B cell (primary cell): ENCODE results near the gene ASTN1. TPM values are rescaled to one million over a fixed set of nuclear protein-coding genes. Genes with fewer than 3 reads are reported as not detected.

ENCODE experiments used
- ATAC-seq: fragments of 200-7000 bp; cut with Tn5 transposase; one replicate; pipeline ENCODE4 v1.10.0; 2021; ENCODE audit warnings: low read depth, mild to moderate bottlenecking, moderate number of reproducible peaks, moderate library complexity
- CTCF ChIA-PET: fragments of 350-600 bp; sonication (Branson Sonifier 250); formaldehyde crosslinking; loops from one replicate; lab custom pipeline; 2021; ENCODE audit warnings: antibody characterized with exemption, inconsistent platforms; lab: Charles Lee
- POLR2A ChIA-PET: fragments of 350-600 bp; sonication (Branson Sonifier 250); formaldehyde crosslinking; loops from one replicate; lab custom pipeline; 2021; ENCODE audit warnings: antibody characterized with exemption; lab: Charles Lee
- DNase-seq: peaks from one replicate; pipeline ENCODE4 v3.0.0; 2013
- H2AFZ ChIP-seq: 2 replicates; pipeline ENCODE4 v1.6.1; 2012; ENCODE audit warnings: mild to moderate bottlenecking, low read depth, low read length; ENCODE audit not compliant: insufficient read depth, poor library complexity, severe bottlenecking
- H3K27ac ChIP-seq, 2 donors: 1 replicate in 1 of 2; 2 replicates in 1 of 2; pipeline ENCODE4 v1.5.1; 2012 to 2013; ENCODE audit warnings: low read length in 2 of 2, mild to moderate bottlenecking in 2 of 2, moderate library complexity in 1 of 2
- H3K27me3 ChIP-seq, 4 experiments: fragments of 200-600 bp in 1 of 4; sonication (generic) in 1 of 4; replicated peaks in 1 of 4; 1 replicate in 2 of 4; 2 replicates in 2 of 4; pipeline versions ENCODE4 v1.6.1 to v1.7.0; 2013 to 2016; ENCODE audit warnings: low read length in 3 of 4, mild to moderate bottlenecking in 2 of 4, mixed read lengths in 1 of 4, moderate library complexity in 1 of 4; ENCODE audit not compliant: insufficient read depth in 4 of 4, control insufficient read depth in 3 of 4; ENCODE audit errors: control extremely low read depth in 1 of 4
- H3K36me3 ChIP-seq, 2 experiments: replicated peaks in 1 of 2; 1 replicate in 1 of 2; 2 replicates in 1 of 2; pipeline versions ENCODE4 v1.6.1 to v1.7.1; 2013; ENCODE audit warnings: low read length in 1 of 2; ENCODE audit not compliant: insufficient read depth in 2 of 2, control insufficient read depth in 1 of 2; ENCODE audit errors: control extremely low read depth in 1 of 2, extremely low read depth in 1 of 2
- H3K4me1 ChIP-seq, 2 donors: fragments of 200-600 bp in 1 of 2; sonication (generic) in 1 of 2; 1 replicate in 1 of 2; 2 replicates in 1 of 2; pipeline versions ENCODE4 v1.5.1 to v1.6.1; 2013 to 2017; ENCODE audit warnings: low read length in 2 of 2; ENCODE audit not compliant: control insufficient read depth in 2 of 2, insufficient read depth in 2 of 2
- H3K4me2 ChIP-seq: replicated peaks from 2 replicates; pipeline ENCODE3; 2012; ENCODE audit warnings: mild to moderate bottlenecking, low read depth, low read length; ENCODE audit not compliant: poor library complexity, severe bottlenecking
- H3K4me3 ChIP-seq, 5 experiments: fragments of 200-600 bp in 1 of 5; sonication (generic) in 1 of 5; 1 replicate in 3 of 5; 2 replicates in 2 of 5; pipeline versions ENCODE4 v1.5.1 to v1.7.0; 2011 to 2016; ENCODE audit warnings: low read length in 4 of 5, mild to moderate bottlenecking in 4 of 5, low read depth in 2 of 5, control low read depth in 1 of 5, moderate library complexity in 1 of 5; ENCODE audit not compliant: insufficient read depth in 1 of 5; ENCODE audit errors: control extremely low read depth in 1 of 5, extremely low read depth in 1 of 5
- H3K79me2 ChIP-seq: fragments of 200-600 bp; sonication (generic); one replicate; pipeline ENCODE4 v1.6.0; 2016; ENCODE audit warnings: low read length; ENCODE audit not compliant: control insufficient read depth, insufficient read depth
- H3K9ac ChIP-seq: fragments of 200-600 bp; sonication (generic); 2 replicates; pipeline ENCODE4 v1.6.1; 2017; ENCODE audit warnings: mild to moderate bottlenecking, low read length, moderate library complexity
- H3K9me3 ChIP-seq, 3 donors: one replicate each; pipeline versions ENCODE4 v1.6.1 to v1.7.1; 2013; ENCODE audit warnings: low read length in 2 of 3; ENCODE audit not compliant: control insufficient read depth in 2 of 3, insufficient read depth in 1 of 3; ENCODE audit errors: control extremely low read depth in 1 of 3
- H4K20me1 ChIP-seq: 2 replicates; pipeline ENCODE4 v1.6.0; 2012; ENCODE audit warnings: mild to moderate bottlenecking, low read length; ENCODE audit not compliant: insufficient read depth, control insufficient read depth, poor library complexity, severe bottlenecking
- H3K27ac Mint-ChIP-seq: one replicate; pipeline ENCODE4 v1.8.0; 2021; ENCODE audit warnings: mixed read lengths
- H3K27me3 Mint-ChIP-seq: one replicate; pipeline ENCODE4 v1.8.0; 2021; ENCODE audit warnings: mixed read lengths
- H3K4me1 Mint-ChIP-seq: one replicate; pipeline ENCODE4 v1.8.0; 2021; ENCODE audit warnings: mixed read lengths
- H3K4me3 Mint-ChIP-seq: one replicate; pipeline ENCODE4 v1.8.0; 2021; ENCODE audit warnings: mixed read lengths
- H3K9me3 Mint-ChIP-seq: one replicate; pipeline ENCODE4 v1.8.0; 2022; ENCODE audit warnings: mixed read lengths; ENCODE audit not compliant: insufficient read depth
- EZH2 ChIP-seq: IDR thresholded peaks from 2 replicates; pipeline ENCODE4 v1.6.1; 2012; ENCODE audit warnings: borderline replicate concordance, low read depth, mild to moderate bottlenecking, moderate library complexity, low read length; ENCODE audit not compliant: insufficient read depth, poor library complexity, severe bottlenecking
- WGBS: methylation state at CpG from one replicate; pipeline ENCODE4 v1.1.5; 2013; ENCODE audit warnings: missing lambda C conversion rate; ENCODE audit not compliant: insufficient coverage; 5-methylcytosine and 5-hydroxymethylcytosine counted together
- intact Hi-C: fragments of 100-400 bp; cut with micrococcal nuclease; formaldehyde crosslinking; loops from one replicate; pipeline ENCODE4 v1.10.0; 2022
- polyA plus RNA-seq: library from polyadenylated mRNA; depleted of rRNA; stranded (reverse); fragments of >200 nt; gene quantifications from 2 replicates; pipeline ENCODE4 v1.2.3, GENCODE V29; 2012
- total RNA-seq, 2 donors: library from RNA; stranded (reverse); fragments of 120-200 nt in 1 of 2; gene quantifications; 1 replicate in 1 of 2; 2 replicates in 1 of 2; pipeline versions ENCODE4 v1.2.3 to v1.2.4, GENCODE V29; 2013 to 2022
- TF ChIP-seq, protein P1 (sequence below): fragments of 200-600 bp; IDR thresholded peaks from one replicate; pipeline ENCODE4 v1.8.0; 2022; ENCODE audit warnings: antibody characterized with exemption, mild to moderate bottlenecking

ASTN1 gene
- total and polyA plus RNA-seq, 2 donors (not counting 1 experiment from before 2014, with no cell fraction given), result not detected

DNA sequence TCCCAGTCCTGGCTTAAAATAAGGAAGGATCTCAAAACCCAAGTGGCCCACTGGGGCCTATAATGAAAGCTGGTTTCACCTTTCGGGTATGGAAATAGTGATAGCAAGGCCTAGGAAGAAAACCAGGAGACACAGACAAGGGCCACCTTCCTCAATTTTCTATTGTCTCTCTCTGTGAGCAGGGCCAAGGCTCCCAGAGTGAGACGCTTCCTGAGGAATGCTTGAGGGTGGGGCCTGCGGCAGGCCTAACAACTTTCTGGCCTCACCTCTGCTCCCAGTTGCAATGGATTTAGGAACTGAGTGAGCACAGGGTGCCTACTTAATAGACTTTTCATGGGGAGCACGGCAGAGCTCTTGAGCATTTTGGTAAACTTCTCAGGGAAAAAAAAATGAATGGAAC lies 300.9 kb downstream of the ASTN1 start:
- no peaks in the 10 kb centered on the region for H4K20me1 ChIP-seq
- no peak overlapping the region for H3K27ac Mint-ChIP-seq
- H2AFZ ChIP-seq, result no peak overlapping the region
- no peak overlapping the region for H3K4me3 Mint-ChIP-seq
- DNase-seq (no peak), ATAC-seq (no peak)
- H3K9ac ChIP-seq, result no peak overlapping the region
- 69% methylated on average over 2 of the region's 4 CpGs for WGBS
- H3K4me2 ChIP-seq, result no peak overlapping the region
- intact Hi-C loops, result no loop called here
- no peaks in the 10 kb centered on the region for H3K36me3 ChIP-seq
- H3K9me3 Mint-ChIP-seq, result no peaks in the 10 kb centered on the region
- TF ChIP-seq, protein P1, sequence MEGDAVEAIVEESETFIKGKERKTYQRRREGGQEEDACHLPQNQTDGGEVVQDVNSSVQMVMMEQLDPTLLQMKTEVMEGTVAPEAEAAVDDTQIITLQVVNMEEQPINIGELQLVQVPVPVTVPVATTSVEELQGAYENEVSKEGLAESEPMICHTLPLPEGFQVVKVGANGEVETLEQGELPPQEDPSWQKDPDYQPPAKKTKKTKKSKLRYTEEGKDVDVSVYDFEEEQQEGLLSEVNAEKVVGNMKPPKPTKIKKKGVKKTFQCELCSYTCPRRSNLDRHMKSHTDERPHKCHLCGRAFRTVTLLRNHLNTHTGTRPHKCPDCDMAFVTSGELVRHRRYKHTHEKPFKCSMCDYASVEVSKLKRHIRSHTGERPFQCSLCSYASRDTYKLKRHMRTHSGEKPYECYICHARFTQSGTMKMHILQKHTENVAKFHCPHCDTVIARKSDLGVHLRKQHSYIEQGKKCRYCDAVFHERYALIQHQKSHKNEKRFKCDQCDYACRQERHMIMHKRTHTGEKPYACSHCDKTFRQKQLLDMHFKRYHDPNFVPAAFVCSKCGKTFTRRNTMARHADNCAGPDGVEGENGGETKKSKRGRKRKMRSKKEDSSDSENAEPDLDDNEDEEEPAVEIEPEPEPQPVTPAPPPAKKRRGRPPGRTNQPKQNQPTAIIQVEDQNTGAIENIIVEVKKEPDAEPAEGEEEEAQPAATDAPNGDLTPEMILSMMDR, result no peak
- no peak for TF ChIP-seq EZH2
- peaks cover 0 to 3% (median 0%) of the 10 kb centered on the region in 3 donors for H3K9me3 ChIP-seq
- H3K4me3 ChIP-seq, result no peak overlapping the region
- H3K27me3 Mint-ChIP-seq, result peaks cover 9% of the 10 kb centered on the region
- no peaks in the 10 kb centered on the region for H3K27me3 ChIP-seq
- no peaks in the 10 kb centered on the region for H3K4me1 ChIP-seq
- POLR2A ChIA-PET, result no interaction called here
- H3K27ac ChIP-seq, result no peak overlapping the region
- H3K4me1 Mint-ChIP-seq, result no peaks in the 10 kb centered on the region
- CTCF ChIA-PET, result no interaction called here
- no peaks in the 10 kb centered on the region for H3K79me2 ChIP-seq

DNA sequence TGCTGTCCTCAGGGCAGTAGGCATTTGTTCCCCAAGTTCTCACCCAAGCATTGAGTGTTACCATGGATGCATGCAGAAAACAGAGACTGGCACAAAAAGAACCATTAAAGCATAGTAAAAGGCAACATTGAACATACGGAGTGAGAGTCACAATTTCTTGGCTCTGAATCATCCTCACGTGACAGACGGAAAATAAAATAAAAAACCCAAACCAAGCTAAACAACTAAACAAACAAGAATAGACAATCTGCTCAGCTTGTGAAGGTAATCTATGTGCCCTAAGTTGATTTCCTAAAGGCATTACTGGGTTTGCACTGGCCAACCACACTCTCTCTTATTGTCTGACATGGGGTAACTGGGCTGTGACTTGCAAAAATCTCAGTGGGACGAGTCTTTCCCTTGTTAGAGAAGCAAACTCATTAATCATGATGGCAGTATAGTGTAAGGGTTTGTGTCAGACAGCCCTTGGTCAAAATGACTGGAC lies 306.0 kb downstream of the ASTN1 start:
- Histone ChIP-seq H3K9me3 (peaks cover 0 to 3% (median 0%) of the 10 kb centered on the region in 3 donors), H3K4me3 (no peak overlapping the region), H3K27ac (no peak overlapping the region), H3K27me3 (no peaks in the 10 kb centered on the region), H3K9ac (no peak overlapping the region), H2AFZ (no peak overlapping the region), H3K4me2 (no peak overlapping the region), H3K36me3 (no peaks in the 10 kb centered on the region), H3K79me2 (no peaks in the 10 kb centered on the region), H3K4me1 (no peaks in the 10 kb centered on the region), H4K20me1 (no peaks in the 10 kb centered on the region)
- Mint-ChIP-seq H3K4me3 (no peak overlapping the region), H3K27ac (no peak overlapping the region), H3K27me3 (peaks cover 11% of the 10 kb centered on the region), H3K9me3 (no peaks in the 10 kb centered on the region), H3K4me1 (no peaks in the 10 kb centered on the region)
- 80% methylated on average over 1 of the region's 4 CpGs for WGBS
- intact Hi-C loops, result no loop called here
- DNase-seq (no peak), ATAC-seq (no peak)
- ChIA-PET POLR2A (no interaction called here), CTCF (no interaction called here)
- TF ChIP-seq, protein P1, result no peak
- no peak for TF ChIP-seq EZH2
